ENCODE measurements around the gene MVD. TPM values are rescaled to one million over a fixed set of nuclear protein-coding genes. Genes with fewer than 3 reads are reported as not detected.

The MVD gene
- total and polyA plus RNA-seq, 10 of the 15 experiments (the other 5 are each of a cell fraction or from before 2014, with no cell fraction given) = 5.0 to 147 (median 65.0) TPM

- TF ChIP-seq WRNIP1 (IDR thresholded peaks at IDR 0.05; ENCODE audit: borderline replicate concordance, low read depth, low read length) = no peak
- TF ChIP-seq BCL11A (IDR thresholded peaks at IDR 0.05; ENCODE audit: low read depth, low read length) = no peak
- no peak for TF ChIP-seq RFX5 (IDR thresholded peaks at IDR 0.05; ENCODE audit: low read depth, low read length)
- TF ChIP-seq USF1 (IDR thresholded peaks at IDR 0.05; ENCODE audit: borderline replicate concordance, extremely low read length, insufficient read depth, low read depth, low read length) = no peak
- peak; percentile 16 for TF ChIP-seq BCL3 (IDR thresholded peaks at IDR 0.05; ENCODE audit: borderline replicate concordance, insufficient read depth, low read depth, low read length, poor library complexity, severe bottlenecking)
- TF ChIP-seq ESRRA (IDR thresholded peaks at IDR 0.05; ENCODE audit: low read length) = no peak
- no peak for TF ChIP-seq CREB1 (IDR thresholded peaks at IDR 0.05; ENCODE audit: low read depth)
Observed at GRCh38 chr16:88640498-88641247, 22.2 kb downstream of the MVD start (continued).

GRCh38 chr16:88640039-88640495 is 22.8 kb downstream of the MVD start:
- peak; percentile 62 for TF ChIP-seq POLR2A (IDR thresholded peaks at IDR 0.05; ENCODE audit: low read depth, low read length)
- TF ChIP-seq BMI1 (IDR thresholded peaks at IDR 0.05; ENCODE audit: borderline replicate concordance) = no peak
- TF ChIP-seq EZH2 (IDR thresholded peaks at IDR 0.05; ENCODE audit: borderline replicate concordance, control insufficient read depth, low read depth, low read length) = 0 out of 2 replicates have a peak, but pooled peaks have one; percentile 34
- TF ChIP-seq ZNF687 (IDR thresholded peaks at IDR 0.05) = no peak
- TF ChIP-seq CBX3 (IDR thresholded peaks at IDR 0.05; ENCODE audit: borderline replicate concordance, low read depth) = no peak
- no peaks in the 10 kb centered on the region; the same call in 2 of the 3 replicates for H3K9me3 ChIP-seq (replicated peaks; ENCODE audit: control insufficient read depth, insufficient read depth, low read length)
- CTCF ChIA-PET = no interaction called here
- no peak overlapping the region for H3K4me3 ChIP-seq
- no peak for FAIRE-seq
- H3K4me2 ChIP-seq (ENCODE audit: control insufficient read depth, insufficient read depth) = no peak overlapping the region
- no peak overlapping the region for H3K9ac ChIP-seq (ENCODE audit: control insufficient read depth, insufficient read depth, low read length)
- no peak overlapping the region for H2AFZ ChIP-seq (ENCODE audit: control insufficient read depth, low read depth, low read length)
- intact Hi-C loops (cut with micrococcal nuclease; ENCODE audit: unreplicated experiment) (no loop called here), in situ Hi-C loops (cut with MboI) (no loop called here)
- peaks cover under 1% of the 10 kb centered on the region; the same call in 1 of the 2 replicates for H4K20me1 ChIP-seq (ENCODE audit: control insufficient read depth, insufficient read depth)
- H3K36me3 ChIP-seq (ENCODE audit: control insufficient read depth in 2 of 2, insufficient read depth in 2 of 2, low read length in 1 of 2) = peaks cover 2 to 4% of the 10 kb centered on the region in 2 experiments; a peak in 2 of 4 replicates
- WGBS (ENCODE audit: insufficient coverage, insufficient replicate concordance, low lambda C conversion rate, missing lambda C conversion rate) = 15% methylated on average over 13 of the region's 13 CpGs
- ATAC-seq = no peak
- H3K4me1 ChIP-seq (ENCODE audit: control insufficient read depth, insufficient read depth, low read length) = peaks cover 17% of the 10 kb centered on the region
- POLR2A ChIA-PET = interaction anchor here (1.4 to 1.7 kb wide), 2 partner anchors 8 to 10 kb away, joined by 3 to 6 read pairs; no protein-coding TSS in a partner anchor
- RAD21 ChIA-PET (ENCODE audit: unreplicated experiment) = no interaction called here
- peaks cover 13 to 18% of the 10 kb centered on the region in 2 experiments for H3K27me3 ChIP-seq (replicated peaks in 1 of 2; ENCODE audit: control insufficient read depth in 2 of 2, insufficient read depth in 2 of 2, low read length in 1 of 2)
- SMC1A ChIA-PET (ENCODE audit: uncharacterized antibody, unreplicated experiment) = no interaction called here
- no peak for DNase-seq (ENCODE audit: low read depth, low spot score)
- no peaks in the 10 kb centered on the region for H3K79me2 ChIP-seq (ENCODE audit: control insufficient read depth, insufficient read depth, low read length)
- BruUV-seq (replicated peaks) = no TSS peak
- H3K27ac ChIP-seq (ENCODE audit: control insufficient read depth, insufficient read depth) = no peak overlapping the region

Data from GM12878 (cell line).